ENCODE measurements around the gene CSN1S1.

DNA sequence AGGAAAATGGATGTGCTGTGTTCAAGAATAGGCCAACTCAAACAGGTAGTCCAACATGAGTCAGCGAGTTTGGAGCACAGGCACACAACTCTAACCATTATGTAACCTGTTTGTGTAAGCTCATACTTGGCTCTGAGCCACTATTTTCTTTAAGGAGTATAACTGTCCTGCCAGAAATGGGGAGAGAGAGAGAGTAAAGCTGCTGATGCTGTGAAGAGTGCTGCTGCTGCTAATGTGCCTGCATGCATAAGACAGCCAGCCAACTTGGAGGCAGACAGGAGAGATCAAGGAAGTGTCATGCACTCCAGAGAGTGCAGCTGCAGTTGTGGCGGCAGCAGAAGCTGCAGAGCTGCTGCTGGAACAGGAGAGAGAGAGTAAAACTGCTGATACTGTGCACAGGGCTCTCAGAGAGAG, 53.2 kb downstream of the CSN1S1 start:
- TF ChIP-seq YY1 (IDR thresholded peaks at IDR 0.05; ENCODE audit: insufficient read depth, insufficient read length) (no peak), ZNF274 (IDR thresholded peaks at IDR 0.05; ENCODE audit: low read depth, low read length) (no peak), SUZ12 (IDR thresholded peaks at IDR 0.05; ENCODE audit: extremely low read depth, insufficient read depth, insufficient read length) (no peak)

All from NT2/D1 (cell line).